Activated CD4-positive, CD25-positive, alpha-beta regulatory T cell (primary cell): Measurements from ENCODE around the gene JARID2.

Experiments
- DNase-seq, 4 experiments: peaks; one replicate each; lab custom pipeline; 2025; lab: John Stamatoyannopoulos, UW

Gene JARID2

GRCh38 chr6:15245361-15246216, at the start of gene JARID2:
Gene JARID2 (plus strand): TSS chr6:15246069. CDS start chr6:15246540, 471 bp downstream.
- peak; percentile 85 to 91 (median 88) for DNase-seq

- DNase-seq: no peak
Measured at GRCh38 chr6:15200087-15200486, 45.8 kb upstream of the JARID2 start.

- DNase-seq: no peak
Measured at GRCh38 chr6:15205321-15205720, 40.5 kb upstream of the JARID2 start.

GRCh38 chr6:15206887-15207286, 39.0 kb upstream of the JARID2 start:
- no peak for DNase-seq

- DNase-seq: no peak
Measured at GRCh38 chr6:15207923-15208322, 37.9 kb upstream of the JARID2 start.

- no peak for DNase-seq
Measured at GRCh38 chr6:15213838-15214400, 31.9 kb upstream of the JARID2 start.

GRCh38 chr6:15218401-15218800, 27.5 kb upstream of the JARID2 start:
- DNase-seq: no peak

- no peak for DNase-seq
Measured at GRCh38 chr6:15220062-15220461, 25.8 kb upstream of the JARID2 start.

GRCh38 chr6:15227827-15228318, 18.0 kb upstream of the JARID2 start:
- DNase-seq: no peak

- no peak for DNase-seq
Measured at GRCh38 chr6:15230827-15231226, 15.0 kb upstream of the JARID2 start.

GRCh38 chr6:15232836-15233510, 12.9 kb upstream of the JARID2 start:
- DNase-seq: no peak

GRCh38 chr6:15234068-15234758, 11.7 kb upstream of the JARID2 start:
- DNase-seq: no peak

GRCh38 chr6:15239616-15240364, 6.1 kb upstream of the JARID2 start:
- no peak for DNase-seq

GRCh38 chr6:15242503-15242902, 3.4 kb upstream of the JARID2 start:
- no peak for DNase-seq

GRCh38 chr6:15242937-15243614, 2.8 kb upstream of the JARID2 start:
- DNase-seq: no peak

- DNase-seq: no peak
Measured at GRCh38 chr6:15243910-15244619, 1.8 kb upstream of the JARID2 start.

GRCh38 chr6:15244620-15245360, 1.1 kb upstream of the JARID2 start:
- DNase-seq: peak; percentile 28 to 51 (median 41)

GRCh38 chr6:15246217-15246665, 372 bp downstream of the JARID2 start:
- no peak for DNase-seq
